Osteocyte (in vitro differentiated cells): ENCODE data around the gene HHIP. TPM values are rescaled to one million over a fixed set of nuclear protein-coding genes. Genes with fewer than 3 reads are reported as not detected.

Experiments
- DNase-seq: peaks from one replicate; pipeline ENCODE4 v3.0.0; 2021; ENCODE audit warnings: mixed read lengths; ENCODE audit not compliant: unreplicated experiment; ENCODE audit errors: extremely low spot score
- H3K27ac Mint-ChIP-seq: one replicate; pipeline ENCODE4 v1.8.0; 2021; ENCODE audit warnings: mild to moderate bottlenecking, mixed read lengths; ENCODE audit not compliant: unreplicated experiment
- H3K27me3 Mint-ChIP-seq: one replicate; pipeline ENCODE4 v1.8.0; 2021; ENCODE audit warnings: mixed read lengths; ENCODE audit not compliant: unreplicated experiment
- H3K36me3 Mint-ChIP-seq: one replicate; pipeline ENCODE4 v1.8.0; 2021; ENCODE audit warnings: mixed read lengths; ENCODE audit not compliant: unreplicated experiment
- H3K4me1 Mint-ChIP-seq: one replicate; pipeline ENCODE4 v1.8.0; 2021; ENCODE audit warnings: mixed read lengths; ENCODE audit not compliant: unreplicated experiment
- H3K4me3 Mint-ChIP-seq: one replicate; pipeline ENCODE4 v1.8.0; 2021; ENCODE audit warnings: mild to moderate bottlenecking, moderate library complexity, mixed read lengths; ENCODE audit not compliant: unreplicated experiment
- H3K9me3 Mint-ChIP-seq: one replicate; pipeline ENCODE4 v1.8.0; 2021; ENCODE audit warnings: mixed read lengths; ENCODE audit not compliant: unreplicated experiment
- CTCF ChIP-seq: fragments of 200-600 bp; sonication (generic); IDR thresholded peaks from 2 replicates; pipeline ENCODE4 v1.5.0; 2021; ENCODE audit warnings: antibody characterized with exemption, mild to moderate bottlenecking, moderate library complexity
- total RNA-seq: library from RNA; stranded (reverse); gene quantifications from 2 replicates; pipeline ENCODE4 v1.2.1, GENCODE V29; 2021

Gene HHIP
- total RNA-seq, 1 donor from 2014 or later, result 0.97 TPM

DNA sequence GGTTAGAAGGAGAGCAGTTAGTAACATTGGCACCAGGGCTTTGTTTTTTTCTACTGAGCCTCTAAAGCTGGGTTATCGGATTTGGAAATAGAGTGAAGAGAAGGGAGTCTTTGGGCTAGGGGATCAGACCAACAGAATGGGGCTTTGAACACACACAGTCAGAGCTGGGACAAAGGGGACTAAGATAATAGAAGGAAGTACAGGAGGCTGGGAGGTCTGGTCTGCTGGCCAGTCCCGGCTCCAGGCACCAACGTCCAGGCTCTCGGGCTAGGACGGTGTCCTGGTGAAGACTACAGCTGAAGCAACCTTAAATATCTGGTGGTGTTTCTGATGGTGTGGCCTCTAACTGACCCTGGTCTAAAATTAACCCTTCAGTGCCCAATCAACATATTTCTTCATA is 57.5 kb downstream of the HHIP start:
- Mint-ChIP-seq H3K27me3 (no peaks in the 10 kb centered on the region), H3K4me1 (peaks cover 36% of the 10 kb centered on the region), H3K27ac (no peak overlapping the region), H3K36me3 (peaks cover 3% of the 10 kb centered on the region), H3K4me3 (no peak overlapping the region), H3K9me3 (no peaks in the 10 kb centered on the region)
- no peak for DNase-seq
- TF ChIP-seq CTCF, result no peak

DNA sequence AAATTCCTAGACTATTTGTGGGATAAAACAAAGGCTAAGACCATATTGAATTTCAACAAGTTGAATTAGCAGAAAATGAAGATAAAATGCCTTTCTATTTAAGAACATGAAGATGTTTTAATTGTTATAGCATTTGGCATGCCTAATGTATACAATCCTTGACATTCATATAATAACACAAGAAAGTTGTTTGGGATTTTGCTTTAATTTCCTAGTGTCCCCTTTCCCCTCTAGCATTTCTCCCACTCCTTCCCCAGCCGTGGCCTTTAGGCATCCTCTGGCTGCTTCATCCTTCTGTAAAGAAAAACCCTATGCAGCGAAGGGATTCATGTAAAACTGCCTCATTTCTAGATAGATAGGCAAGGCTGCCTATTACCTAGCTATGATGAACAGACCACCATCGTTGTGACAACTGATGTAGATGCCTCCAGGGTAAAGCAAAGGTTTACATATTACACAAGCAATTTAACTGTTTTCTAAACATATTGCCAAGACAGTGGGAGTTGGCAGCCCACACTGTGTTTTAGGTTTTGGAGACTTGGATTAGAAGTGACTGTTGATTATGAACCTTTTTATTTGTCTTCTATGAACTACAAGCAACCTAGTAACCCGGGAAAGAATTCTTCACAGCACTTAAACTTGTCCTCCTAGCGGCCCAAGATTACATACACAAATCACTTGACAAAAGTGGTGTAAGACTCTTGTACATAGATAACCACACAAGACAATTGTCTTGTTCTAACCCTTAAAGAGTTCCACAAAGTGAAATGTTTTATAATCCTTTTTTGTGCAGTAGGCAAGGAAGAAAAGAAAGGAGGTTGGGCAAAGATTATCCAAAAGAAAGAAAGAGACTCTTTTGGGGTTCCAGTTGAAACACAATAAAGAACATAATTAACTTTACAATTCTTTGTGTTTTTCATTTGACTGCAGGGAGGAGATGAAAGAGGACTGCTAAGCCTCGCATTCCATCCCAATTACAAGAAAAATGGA is 59.9 kb downstream of the HHIP start:
- no peak for TF ChIP-seq CTCF
- H3K36me3 Mint-ChIP-seq, result peaks cover 3% of the 10 kb centered on the region
- H3K4me1 Mint-ChIP-seq, result peaks cover 35% of the 10 kb centered on the region
- no peak for DNase-seq
- H3K4me3 Mint-ChIP-seq, result no peak overlapping the region
- no peaks in the 10 kb centered on the region for H3K9me3 Mint-ChIP-seq
- no peaks in the 10 kb centered on the region for H3K27me3 Mint-ChIP-seq
- no peak overlapping the region for H3K27ac Mint-ChIP-seq

DNA sequence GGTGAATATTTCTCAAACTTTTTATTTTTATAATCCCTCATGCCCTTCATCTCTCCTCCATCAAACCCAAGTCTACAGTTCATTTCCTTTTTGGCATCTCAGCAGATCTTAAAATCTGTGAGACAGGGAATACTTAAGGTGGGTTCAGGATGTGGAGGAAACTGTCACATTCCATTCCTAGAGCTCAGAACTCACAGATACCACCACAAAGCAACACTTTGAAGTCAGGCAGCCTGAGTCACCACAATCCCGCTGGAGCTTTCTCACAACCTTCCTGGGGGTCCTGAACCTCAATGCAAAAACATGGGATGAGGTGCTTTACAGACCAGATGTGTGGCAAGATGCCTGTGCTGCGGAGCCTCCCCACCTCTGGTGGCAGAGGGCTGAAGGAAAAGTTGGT is 63.2 kb downstream of the HHIP start:
- H3K4me3 Mint-ChIP-seq, result no peak overlapping the region
- DNase-seq, result no peak
- H3K27ac Mint-ChIP-seq, result no peak overlapping the region
- peaks cover 3% of the 10 kb centered on the region for H3K36me3 Mint-ChIP-seq
- TF ChIP-seq CTCF, result no peak
- H3K27me3 Mint-ChIP-seq, result no peaks in the 10 kb centered on the region
- no peaks in the 10 kb centered on the region for H3K9me3 Mint-ChIP-seq
- H3K4me1 Mint-ChIP-seq, result peaks cover 17% of the 10 kb centered on the region

- Mint-ChIP-seq H3K27me3 (no peaks in the 10 kb centered on the region), H3K4me1 (peaks cover 17% of the 10 kb centered on the region), H3K27ac (no peak overlapping the region), H3K36me3 (peaks cover 3% of the 10 kb centered on the region), H3K4me3 (no peak overlapping the region), H3K9me3 (no peaks in the 10 kb centered on the region)
- no peak for DNase-seq
- TF ChIP-seq CTCF, result no peak
Observed at GRCh38 chr4:144709793-144710525, 64.0 kb downstream of the HHIP start.

GRCh38 chr4:144710526-144710912 is 64.6 kb downstream of the HHIP start:
- Mint-ChIP-seq H3K4me1 (peaks cover 17% of the 10 kb centered on the region), H3K36me3 (peaks cover 3% of the 10 kb centered on the region), H3K27me3 (no peaks in the 10 kb centered on the region), H3K27ac (no peak overlapping the region), H3K4me3 (no peak overlapping the region), H3K9me3 (no peaks in the 10 kb centered on the region)
- no peak for TF ChIP-seq CTCF
- DNase-seq, result no peak
